Measurements from ENCODE around the gene CGB3. TPM values are rescaled to one million over a fixed set of nuclear protein-coding genes. Genes with fewer than 3 reads are reported as not detected.
A peak's percentile ranks its signal among the peaks of the same experiment; 100 is the strongest.

Gene CGB3
- polyA plus RNA-seq, 3 donors, result not detected

GRCh38 chr19:49017666-49018351 lies 6.3 kb downstream of the CGB3 start:
- intact Hi-C loops (cut with micrococcal nuclease), result no loop called here
- no peaks in the 10 kb centered on the region for H4K20me1 ChIP-seq (ENCODE audit: insufficient read depth, low read length)
- Mint-ChIP-seq H3K27ac (no peak overlapping the region), H3K27me3 (ENCODE audit: low read depth in 3 of 3) (peaks cover 36 to 48% (median 48%) of the 10 kb centered on the region in 3 donors), H3K36me3 (peaks cover 29 to 42% of the 10 kb centered on the region in 2 donors), H3K4me1 (peaks cover 29% of the 10 kb centered on the region), H3K9me3 (peaks cover 0 to 10% (median 5%) of the 10 kb centered on the region in 7 donors), H3K4me3 (peak overlapping the region; percentile 91 to 96)
- peaks cover 23 to 25% of the 10 kb centered on the region in 2 donors for H3K36me3 ChIP-seq (replicated peaks in 1 of 2; ENCODE audit: control insufficient read depth in 1 of 2, insufficient read depth in 2 of 2, low read length in 2 of 2)
- peak in 2 of 3 donors; percentile 27 to 37 for DNase-seq
- H3K9me3 ChIP-seq (replicated peaks in 1 of 2; ENCODE audit: control insufficient read depth in 1 of 2, insufficient read depth in 1 of 2, low read length in 2 of 2), result no peaks in the 10 kb centered on the region
- TF ChIP-seq, protein P1, sequence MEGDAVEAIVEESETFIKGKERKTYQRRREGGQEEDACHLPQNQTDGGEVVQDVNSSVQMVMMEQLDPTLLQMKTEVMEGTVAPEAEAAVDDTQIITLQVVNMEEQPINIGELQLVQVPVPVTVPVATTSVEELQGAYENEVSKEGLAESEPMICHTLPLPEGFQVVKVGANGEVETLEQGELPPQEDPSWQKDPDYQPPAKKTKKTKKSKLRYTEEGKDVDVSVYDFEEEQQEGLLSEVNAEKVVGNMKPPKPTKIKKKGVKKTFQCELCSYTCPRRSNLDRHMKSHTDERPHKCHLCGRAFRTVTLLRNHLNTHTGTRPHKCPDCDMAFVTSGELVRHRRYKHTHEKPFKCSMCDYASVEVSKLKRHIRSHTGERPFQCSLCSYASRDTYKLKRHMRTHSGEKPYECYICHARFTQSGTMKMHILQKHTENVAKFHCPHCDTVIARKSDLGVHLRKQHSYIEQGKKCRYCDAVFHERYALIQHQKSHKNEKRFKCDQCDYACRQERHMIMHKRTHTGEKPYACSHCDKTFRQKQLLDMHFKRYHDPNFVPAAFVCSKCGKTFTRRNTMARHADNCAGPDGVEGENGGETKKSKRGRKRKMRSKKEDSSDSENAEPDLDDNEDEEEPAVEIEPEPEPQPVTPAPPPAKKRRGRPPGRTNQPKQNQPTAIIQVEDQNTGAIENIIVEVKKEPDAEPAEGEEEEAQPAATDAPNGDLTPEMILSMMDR (IDR thresholded peaks at IDR 0.05), result peak; percentile 67
- H3K4me3 ChIP-seq (replicated peaks in 1 of 3; ENCODE audit: low read depth in 2 of 3, low read length in 3 of 3), result peak overlapping the region; percentile 18 to 76 (median 50)
- peaks cover 14 to 49% of the 10 kb centered on the region in 2 donors for H3K27me3 ChIP-seq (ENCODE audit: control insufficient read depth in 2 of 2, insufficient read depth in 2 of 2, low read length in 2 of 2)
- H3K27ac ChIP-seq (ENCODE audit: low read depth in 1 of 2, low read length in 2 of 2), result no peak overlapping the region
- no peaks in the 10 kb centered on the region for H3K79me2 ChIP-seq (ENCODE audit: insufficient read depth, low read length)
- H2AFZ ChIP-seq (ENCODE audit: insufficient read depth, low read depth, low read length, poor library complexity, severe bottlenecking), result peak overlapping the region; percentile 78
- H3K4me2 ChIP-seq (replicated peaks; ENCODE audit: extremely low read depth, low read length, poor library complexity, severe bottlenecking), result peak overlapping the region; percentile 79
- peaks cover 24 to 29% of the 10 kb centered on the region in 2 donors for H3K4me1 ChIP-seq (ENCODE audit: control insufficient read depth in 1 of 2, insufficient read depth in 2 of 2, low read length in 2 of 2)
- peak overlapping the region; percentile 21 for H3K9ac ChIP-seq (ENCODE audit: insufficient read depth, low read length, poor library complexity, severe bottlenecking)
- under 1% methylated on average over 59 of the region's 62 CpGs for WGBS (ENCODE audit: insufficient coverage)

GRCh38 chr19:49017041-49017665 lies 7.0 kb downstream of the CGB3 start, which contains the start of gene LHB:
LHB (minus strand) TSS chr19:49017091; CDS start chr19:49017081, 10 bp downstream.
- no peak within 1 kb of the TSS for H3K27ac Mint-ChIP-seq
- no peaks in the 10 kb centered on the region for H4K20me1 ChIP-seq (ENCODE audit: insufficient read depth, low read length)
- intact Hi-C loops (cut with micrococcal nuclease), result no loop called here

More at GRCh38 chr19:49017041-49017665, 7.0 kb downstream of the CGB3 start, which contains the start of gene LHB:
- 68% methylated on average over 8 of the region's 17 CpGs for WGBS (ENCODE audit: insufficient coverage)
- Mint-ChIP-seq H3K4me3 (peak within 1 kb of the TSS; percentile 91 to 96), H3K27me3 (ENCODE audit: low read depth in 3 of 3) (peaks cover 35 to 48% (median 47%) of the 10 kb centered on the region in 3 donors), H3K9me3 (peaks cover 0 to 10% (median 5%) of the 10 kb centered on the region in 7 donors), H3K36me3 (peaks cover 35 to 49% of the 10 kb centered on the region in 2 donors), H3K4me1 (peaks cover 29% of the 10 kb centered on the region)
- no peaks in the 10 kb centered on the region for H3K79me2 ChIP-seq (ENCODE audit: insufficient read depth, low read length)
- peak within 1 kb of the TSS; percentile 21 for H3K9ac ChIP-seq (ENCODE audit: insufficient read depth, low read length, poor library complexity, severe bottlenecking)
- peaks cover 14 to 49% of the 10 kb centered on the region in 2 donors for H3K27me3 ChIP-seq (ENCODE audit: control insufficient read depth in 2 of 2, insufficient read depth in 2 of 2, low read length in 2 of 2)
- TF ChIP-seq, protein P1 (IDR thresholded peaks at IDR 0.05), result no peak
- H2AFZ ChIP-seq (ENCODE audit: insufficient read depth, low read depth, low read length, poor library complexity, severe bottlenecking), result peak within 1 kb of the TSS; percentile 78
- H3K27ac ChIP-seq (ENCODE audit: low read depth in 1 of 2, low read length in 2 of 2), result no peak within 1 kb of the TSS
- peak within 1 kb of the TSS; percentile 79 for H3K4me2 ChIP-seq (replicated peaks; ENCODE audit: extremely low read depth, low read length, poor library complexity, severe bottlenecking)
- H3K9me3 ChIP-seq (replicated peaks in 1 of 2; ENCODE audit: control insufficient read depth in 1 of 2, insufficient read depth in 1 of 2, low read length in 2 of 2), result no peaks in the 10 kb centered on the region
- DNase-seq, result no peak
- H3K4me3 ChIP-seq (replicated peaks in 1 of 3; ENCODE audit: low read depth in 2 of 3, low read length in 3 of 3), result peak within 1 kb of the TSS in 2 of 3 experiments; percentile 23 to 76
- H3K4me1 ChIP-seq (ENCODE audit: control insufficient read depth in 1 of 2, insufficient read depth in 2 of 2, low read length in 2 of 2), result peaks cover 24 to 29% of the 10 kb centered on the region in 2 donors
- H3K36me3 ChIP-seq (replicated peaks in 1 of 2; ENCODE audit: control insufficient read depth in 1 of 2, insufficient read depth in 2 of 2, low read length in 2 of 2), result peaks cover 27 to 31% of the 10 kb centered on the region in 2 donors
